Measurements from ENCODE around the gene RABEP2.
"Not testable (repeated sequence)": the region's sequence is repeated elsewhere in the genome, so short reads cannot be mapped to it uniquely, and the experiment has no call there.

RABEP2 gene

DNA sequence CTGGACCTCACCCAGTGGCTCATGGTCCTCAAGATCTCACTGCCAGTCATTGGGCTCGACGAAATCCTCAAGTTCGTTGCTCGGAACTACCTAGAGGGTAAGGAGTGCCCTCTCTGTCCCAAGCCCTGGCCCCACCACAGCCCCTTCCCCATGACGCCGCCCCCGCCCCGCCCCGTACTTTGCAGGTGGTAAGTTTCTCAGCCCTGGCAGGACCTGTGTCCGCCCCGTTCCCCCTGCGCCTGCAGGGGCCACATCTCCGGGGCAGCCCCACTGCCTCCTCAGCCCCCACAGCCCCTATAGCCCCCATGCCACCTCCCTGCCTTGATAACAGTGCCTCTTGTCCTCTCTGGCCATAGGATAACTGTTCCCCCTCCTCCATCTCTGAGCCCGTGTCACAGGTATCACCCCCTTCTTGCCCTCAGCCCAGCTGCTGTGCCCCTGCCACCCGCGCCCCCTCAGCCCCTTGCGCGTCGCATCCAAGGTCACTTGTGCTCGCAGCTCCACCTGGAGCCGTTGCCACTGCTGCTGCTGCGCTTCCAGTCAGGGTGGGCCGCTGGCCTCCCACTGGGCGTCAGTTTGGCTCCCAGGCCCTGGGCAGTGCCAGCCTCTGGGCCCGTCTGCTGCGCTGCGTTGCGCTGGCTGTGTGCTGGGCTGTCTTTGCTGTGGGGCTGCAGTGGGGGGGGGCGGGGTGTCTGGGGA, 21.5 kb downstream of the RABEP2 start:
- ATAC-seq (ENCODE audit: low read depth) = no peak
- DNase-seq (ENCODE audit: low spot score in 2 of 2) = no peak
- H3K27ac Mint-ChIP-seq = no peak overlapping the region

DNA sequence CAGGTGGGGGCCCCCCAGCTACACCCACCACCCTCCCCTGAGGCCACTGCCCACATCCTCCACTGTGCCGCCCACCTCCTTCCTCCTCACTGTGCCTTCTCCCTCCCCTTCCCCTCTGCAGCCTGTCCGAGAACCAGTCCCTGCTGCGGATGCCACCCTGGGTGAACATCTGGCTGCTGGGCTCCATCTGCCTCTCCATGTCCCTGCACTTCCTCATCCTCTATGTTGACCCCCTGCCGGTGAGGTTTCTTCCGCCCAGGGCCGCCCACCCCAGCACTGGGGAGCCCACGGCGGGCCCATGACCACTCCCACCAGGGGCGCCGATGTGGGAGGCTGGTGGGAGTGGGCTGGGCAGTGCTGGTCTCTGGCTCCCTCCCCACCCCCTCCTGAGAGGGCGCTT, 22.1 kb downstream of the RABEP2 start:
- H3K4me1 Mint-ChIP-seq = peaks cover 20% of the 10 kb centered on the region
- H3K27me3 Mint-ChIP-seq = no peaks in the 10 kb centered on the region
- ATAC-seq (ENCODE audit: low read depth) (peak; percentile 53), DNase-seq (ENCODE audit: low spot score in 2 of 2) (no peak)
- H3K9me3 Mint-ChIP-seq = no peaks in the 10 kb centered on the region
- H3K27ac Mint-ChIP-seq = peak overlapping the region; percentile 24
- H3K36me3 Mint-ChIP-seq = peaks cover 8% of the 10 kb centered on the region
- H3K4me3 Mint-ChIP-seq = peak overlapping the region; percentile 17

More for the DNA sequence above, 21.5 kb downstream of the RABEP2 start:
- Mint-ChIP-seq H3K9me3 (no peaks in the 10 kb centered on the region), H3K36me3 (peaks cover 5% of the 10 kb centered on the region), H3K4me3 (no peak overlapping the region), H3K27me3 (no peaks in the 10 kb centered on the region), H3K4me1 (peaks cover 20% of the 10 kb centered on the region)

DNA sequence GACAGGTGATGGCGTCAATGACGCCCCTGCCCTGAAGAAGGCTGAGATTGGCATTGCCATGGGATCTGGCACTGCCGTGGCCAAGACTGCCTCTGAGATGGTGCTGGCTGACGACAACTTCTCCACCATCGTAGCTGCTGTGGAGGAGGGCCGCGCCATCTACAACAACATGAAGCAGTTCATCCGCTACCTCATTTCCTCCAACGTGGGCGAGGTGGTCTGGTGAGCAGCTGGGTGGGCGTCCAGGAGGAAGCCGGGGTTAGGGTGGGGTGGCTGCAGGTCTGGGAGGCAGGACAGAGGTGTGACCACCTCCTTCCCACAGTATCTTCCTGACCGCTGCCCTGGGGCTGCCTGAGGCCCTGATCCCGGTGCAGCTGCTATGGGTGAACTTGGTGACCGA, 23.2 kb downstream of the RABEP2 start:
- H3K9me3 Mint-ChIP-seq = no peaks in the 10 kb centered on the region

DNA sequence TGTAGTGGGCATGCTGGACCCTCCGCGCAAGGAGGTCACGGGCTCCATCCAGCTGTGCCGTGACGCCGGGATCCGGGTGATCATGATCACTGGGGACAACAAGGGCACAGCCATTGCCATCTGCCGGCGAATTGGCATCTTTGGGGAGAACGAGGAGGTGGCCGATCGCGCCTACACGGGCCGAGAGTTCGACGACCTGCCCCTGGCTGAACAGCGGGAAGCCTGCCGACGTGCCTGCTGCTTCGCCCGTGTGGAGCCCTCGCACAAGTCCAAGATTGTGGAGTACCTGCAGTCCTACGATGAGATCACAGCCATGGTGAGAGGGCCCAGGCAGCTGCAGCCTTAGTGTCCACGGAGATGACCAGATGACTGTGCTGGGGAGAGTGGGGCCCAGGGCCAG, 24.4 kb downstream of the RABEP2 start:
- no peaks in the 10 kb centered on the region for H3K27me3 Mint-ChIP-seq
- H3K4me1 Mint-ChIP-seq = peaks cover 22% of the 10 kb centered on the region
- no peaks in the 10 kb centered on the region for H3K9me3 Mint-ChIP-seq
- H3K27ac Mint-ChIP-seq = no peak overlapping the region
- no peak for ATAC-seq (ENCODE audit: low read depth)
- peaks cover 8% of the 10 kb centered on the region for H3K36me3 Mint-ChIP-seq
- H3K4me3 Mint-ChIP-seq = no peak overlapping the region
- no peak for DNase-seq (ENCODE audit: low spot score in 2 of 2)

More for the DNA sequence above, 23.2 kb downstream of the RABEP2 start:
- H3K27me3 Mint-ChIP-seq = no peaks in the 10 kb centered on the region
- peaks cover 8% of the 10 kb centered on the region for H3K36me3 Mint-ChIP-seq
- no peak overlapping the region for H3K27ac Mint-ChIP-seq
- no peak overlapping the region for H3K4me3 Mint-ChIP-seq
- peaks cover 20% of the 10 kb centered on the region for H3K4me1 Mint-ChIP-seq
- DNase-seq (ENCODE audit: low spot score in 2 of 2) = no peak
- ATAC-seq (ENCODE audit: low read depth) = no peak

DNA sequence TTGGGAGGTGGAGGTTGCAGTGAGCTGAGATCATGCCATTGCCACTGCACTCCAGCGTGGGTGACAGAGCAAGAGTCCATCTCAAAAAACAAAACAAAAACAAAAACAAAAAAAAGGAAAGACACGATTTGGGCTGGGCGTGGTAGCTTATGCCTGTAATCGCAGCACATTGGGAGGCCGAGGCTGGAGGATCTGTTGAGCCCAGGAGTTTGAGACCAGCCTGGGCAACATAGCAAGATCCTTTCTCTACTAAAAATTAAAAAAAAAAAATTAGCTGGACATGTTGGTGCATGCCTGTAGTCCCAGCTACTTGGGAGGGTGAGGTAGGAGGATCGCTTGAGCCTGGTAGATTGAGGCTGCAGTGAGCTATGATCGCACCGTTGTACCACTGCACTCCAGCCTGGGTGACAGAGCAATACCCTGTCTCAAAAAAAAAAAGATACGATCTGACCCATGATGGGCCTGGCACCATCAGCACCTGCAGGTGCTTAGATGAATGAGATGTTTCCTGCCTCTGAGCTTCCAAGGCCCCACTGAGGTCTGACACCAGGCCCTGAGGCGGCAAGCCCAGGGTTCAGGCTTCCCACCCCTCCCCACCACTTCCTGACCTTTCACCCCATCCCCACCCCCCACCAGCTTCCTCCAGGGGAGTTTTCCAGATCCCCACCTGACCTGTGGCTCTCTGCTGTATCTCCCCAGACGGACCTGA, 25.0 kb downstream of the RABEP2 start:
- Mint-ChIP-seq H3K27ac (no peak overlapping the region), H3K4me1 (peaks cover 22% of the 10 kb centered on the region), H3K9me3 (no peaks in the 10 kb centered on the region), H3K4me3 (no peak overlapping the region), H3K27me3 (no peaks in the 10 kb centered on the region), H3K36me3 (peaks cover 8% of the 10 kb centered on the region)
- DNase-seq (ENCODE audit: low spot score in 2 of 2) (no peak), ATAC-seq (ENCODE audit: low read depth) (no peak)

DNA sequence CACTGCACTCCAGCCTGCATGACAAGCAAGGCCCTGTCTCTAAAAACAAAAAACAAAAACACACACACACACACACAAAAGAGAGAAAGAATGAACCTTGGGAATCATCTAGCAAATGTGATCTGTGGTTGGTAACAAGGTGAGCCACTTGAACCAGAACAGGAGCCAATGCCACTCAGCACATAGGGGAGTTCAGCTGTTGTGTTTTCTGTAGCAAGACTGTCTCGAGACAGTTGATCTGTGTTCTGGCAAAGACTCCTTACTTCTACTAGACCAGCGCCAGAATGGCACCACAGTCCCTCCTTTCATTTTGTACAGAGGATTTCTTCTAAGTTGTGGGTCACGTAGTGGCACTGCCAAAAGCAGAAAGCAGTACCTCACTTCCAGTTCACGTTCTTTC, 26.1 kb downstream of the RABEP2 start:
- H3K36me3 Mint-ChIP-seq = peaks cover 4% of the 10 kb centered on the region
- DNase-seq (ENCODE audit: low spot score in 2 of 2) (no peak), ATAC-seq (ENCODE audit: low read depth) (no peak)
- no peaks in the 10 kb centered on the region for H3K9me3 Mint-ChIP-seq
- H3K27me3 Mint-ChIP-seq = no peaks in the 10 kb centered on the region
- peaks cover 18% of the 10 kb centered on the region for H3K4me1 Mint-ChIP-seq
- no peak overlapping the region for H3K4me3 Mint-ChIP-seq
- no peak overlapping the region for H3K27ac Mint-ChIP-seq

DNA sequence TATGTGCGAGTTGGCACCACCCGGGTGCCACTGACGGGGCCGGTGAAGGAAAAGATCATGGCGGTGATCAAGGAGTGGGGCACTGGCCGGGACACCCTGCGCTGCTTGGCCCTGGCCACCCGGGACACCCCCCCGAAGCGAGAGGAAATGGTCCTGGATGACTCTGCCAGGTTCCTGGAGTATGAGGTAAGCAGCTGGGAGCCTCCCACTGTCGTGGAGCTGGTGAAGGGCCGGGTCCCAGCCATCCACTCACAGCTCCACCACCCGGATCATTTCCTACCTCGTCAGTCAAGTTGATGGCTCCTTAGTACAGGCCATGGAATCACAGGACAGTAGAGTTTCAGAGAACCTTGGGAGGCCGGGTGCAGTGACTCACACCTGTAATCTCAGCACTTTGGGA, 26.8 kb downstream of the RABEP2 start:
- no peak for ATAC-seq (ENCODE audit: low read depth)
- Mint-ChIP-seq H3K36me3 (peaks cover 4% of the 10 kb centered on the region), H3K4me3 (no peak overlapping the region), H3K4me1 (peaks cover 14% of the 10 kb centered on the region), H3K27me3 (no peaks in the 10 kb centered on the region), H3K27ac (no peak overlapping the region), H3K9me3 (no peaks in the 10 kb centered on the region)
- DNase-seq (ENCODE audit: low spot score in 2 of 2) = no peak

DNA sequence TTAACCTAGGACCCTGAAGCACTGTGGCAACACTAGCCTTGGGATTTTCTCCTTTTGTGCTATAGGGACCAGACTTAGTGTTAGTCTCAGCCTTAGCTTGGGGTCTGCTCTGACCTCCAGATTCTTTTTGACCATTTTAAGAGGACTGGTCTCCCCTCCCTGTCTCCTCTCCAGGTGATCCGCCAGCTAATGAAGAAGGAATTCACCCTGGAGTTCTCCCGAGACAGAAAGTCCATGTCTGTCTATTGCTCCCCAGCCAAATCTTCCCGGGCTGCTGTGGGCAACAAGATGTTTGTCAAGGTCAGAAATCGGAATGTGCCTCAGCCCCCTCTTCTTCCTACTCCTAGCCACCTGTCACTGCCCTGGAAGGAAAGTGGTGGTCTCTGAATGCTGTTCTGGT, 27.2 kb downstream of the RABEP2 start:
- Mint-ChIP-seq H3K4me1 (peaks cover 9% of the 10 kb centered on the region), H3K27me3 (no peaks in the 10 kb centered on the region), H3K27ac (no peak overlapping the region), H3K4me3 (no peak overlapping the region), H3K36me3 (peaks cover 4% of the 10 kb centered on the region), H3K9me3 (no peaks in the 10 kb centered on the region)
- ATAC-seq (ENCODE audit: low read depth) (no peak), DNase-seq (ENCODE audit: low spot score in 2 of 2) (no peak)

DNA sequence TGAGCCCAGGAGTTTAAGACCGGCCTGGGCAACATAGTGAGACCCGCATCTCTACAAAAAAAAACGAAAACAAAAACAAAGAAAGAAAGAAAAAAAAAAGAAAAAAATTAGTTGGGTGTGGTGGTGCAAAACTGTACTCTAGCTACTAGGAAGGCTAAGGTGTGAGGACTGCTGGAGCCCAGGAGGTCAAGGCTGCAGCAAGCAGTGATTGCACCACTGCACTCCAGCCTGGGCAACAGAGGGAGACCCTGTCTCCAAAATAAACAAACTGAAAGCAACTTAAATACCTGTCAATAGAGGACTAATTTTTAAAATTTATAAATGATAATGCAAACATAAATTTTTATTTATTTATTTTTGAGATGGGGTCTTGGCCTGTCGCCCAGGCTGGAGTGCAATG, 29.4 kb downstream of the RABEP2 start:
- no peak for ATAC-seq (ENCODE audit: low read depth)
- H3K4me3 Mint-ChIP-seq = no peak overlapping the region
- H3K36me3 Mint-ChIP-seq = peaks cover 3% of the 10 kb centered on the region
- no peak overlapping the region for H3K27ac Mint-ChIP-seq
- no peak for DNase-seq (ENCODE audit: low spot score in 2 of 2)
- H3K9me3 Mint-ChIP-seq = no peaks in the 10 kb centered on the region
- H3K4me1 Mint-ChIP-seq = peaks cover 2% of the 10 kb centered on the region
- H3K27me3 Mint-ChIP-seq = no peaks in the 10 kb centered on the region

DNA sequence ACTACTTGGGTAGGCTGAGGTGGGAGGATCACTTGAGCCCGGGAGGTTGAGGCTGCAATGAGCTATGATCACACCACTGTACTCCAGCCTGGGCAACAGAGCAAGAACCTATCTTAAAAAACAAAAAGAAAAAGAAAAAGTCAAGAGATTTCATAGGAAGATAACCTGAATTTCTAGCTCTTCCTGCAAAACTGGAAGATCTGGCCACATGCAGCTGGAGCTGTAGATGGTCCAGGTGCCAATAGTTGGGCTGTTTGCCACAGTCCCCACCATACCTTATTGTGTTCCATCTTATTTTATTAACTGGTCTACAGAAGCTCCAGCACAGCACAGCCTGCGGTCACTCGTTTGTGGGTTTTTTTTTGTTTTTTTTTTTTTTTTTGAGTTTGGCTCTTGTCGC, 31.7 kb downstream of the RABEP2 start:
- peaks cover 2% of the 10 kb centered on the region for H3K4me1 Mint-ChIP-seq
- H3K27me3 Mint-ChIP-seq = no peaks in the 10 kb centered on the region
- no peak overlapping the region for H3K4me3 Mint-ChIP-seq
- H3K9me3 Mint-ChIP-seq = no peaks in the 10 kb centered on the region
- no peak for DNase-seq (ENCODE audit: low spot score in 2 of 2)
- peaks cover 3% of the 10 kb centered on the region for H3K36me3 Mint-ChIP-seq
- no peak overlapping the region for H3K27ac Mint-ChIP-seq
- no peak for ATAC-seq (ENCODE audit: low read depth)

DNA sequence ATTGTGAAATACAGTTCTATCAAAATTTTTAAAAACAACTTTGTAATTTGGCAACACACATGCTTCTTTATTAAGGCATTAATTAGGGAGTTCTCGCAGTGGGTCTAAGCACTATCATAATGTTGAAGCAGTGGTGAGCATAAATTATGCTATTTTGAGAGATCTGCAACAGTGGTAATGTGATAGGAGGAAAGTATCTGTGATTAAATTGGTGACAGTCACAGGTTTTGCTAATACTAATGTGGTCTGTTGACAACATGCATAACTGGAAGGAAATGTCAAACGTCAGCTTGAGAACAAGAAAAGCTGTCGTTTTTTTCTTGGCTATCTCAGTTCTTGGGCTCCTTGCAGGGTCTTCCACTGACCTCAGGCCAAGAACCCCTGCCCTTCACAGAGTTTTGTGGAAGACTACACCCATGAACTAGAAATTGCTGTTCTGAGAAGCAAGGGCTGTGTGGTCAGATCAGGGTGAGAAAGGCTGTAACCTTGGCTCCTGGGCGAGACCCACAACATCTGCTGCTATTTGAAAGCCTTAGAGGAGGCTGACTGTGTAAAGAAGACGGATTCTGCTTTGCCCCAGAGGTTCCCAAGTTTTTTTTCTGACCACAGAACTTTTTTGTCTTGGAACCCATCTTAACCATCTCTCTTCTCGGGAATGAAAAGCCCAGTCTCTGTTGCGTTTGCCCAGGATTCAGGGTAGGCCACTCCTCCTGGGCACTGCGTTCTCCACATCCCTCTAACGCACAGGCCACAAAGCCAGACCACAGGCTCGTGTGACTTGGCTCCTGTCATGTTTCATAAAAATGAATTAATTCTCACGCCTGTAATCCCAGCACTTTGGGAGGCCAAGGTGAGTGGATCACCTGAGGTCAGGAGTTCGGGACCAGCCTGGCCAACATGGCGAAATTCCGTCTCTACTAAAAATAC, 32.8 kb downstream of the RABEP2 start:
- no peaks in the 10 kb centered on the region for H3K36me3 Mint-ChIP-seq
- H3K27me3 Mint-ChIP-seq = no peaks in the 10 kb centered on the region
- ATAC-seq (ENCODE audit: low read depth) (no peak), DNase-seq (ENCODE audit: low spot score in 2 of 2) (no peak)
- H3K4me1 Mint-ChIP-seq = peaks cover 2% of the 10 kb centered on the region
- H3K9me3 Mint-ChIP-seq = no peaks in the 10 kb centered on the region
- H3K27ac Mint-ChIP-seq = no peak overlapping the region
- H3K4me3 Mint-ChIP-seq = no peak overlapping the region

DNA sequence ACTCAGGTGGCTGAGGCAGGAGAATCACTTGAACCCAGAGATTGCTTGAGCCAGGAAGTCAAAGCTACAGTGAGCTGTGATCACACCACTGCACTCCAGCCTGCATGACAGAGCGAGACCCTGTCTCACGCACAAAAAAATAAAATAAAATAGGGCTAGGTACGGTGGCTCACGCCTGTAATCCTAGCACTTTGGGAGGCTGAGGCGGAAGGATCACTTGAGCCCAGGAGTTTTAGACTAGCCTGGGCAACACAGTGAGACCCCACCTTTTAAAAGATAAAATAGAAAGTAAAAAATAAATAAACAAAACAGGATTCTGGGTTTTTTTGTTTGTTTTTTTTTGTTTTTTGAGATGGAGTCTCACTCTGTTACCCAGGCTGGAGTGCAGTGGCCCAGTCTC, 34.7 kb downstream of the RABEP2 start:
- not testable (repeated sequence) for H3K4me1 Mint-ChIP-seq; H3K9me3 Mint-ChIP-seq; H3K27me3 Mint-ChIP-seq; DNase-seq (ENCODE audit: low spot score in 2 of 2); H3K27ac Mint-ChIP-seq; ATAC-seq (ENCODE audit: low read depth); H3K36me3 Mint-ChIP-seq; H3K4me3 Mint-ChIP-seq

DNA sequence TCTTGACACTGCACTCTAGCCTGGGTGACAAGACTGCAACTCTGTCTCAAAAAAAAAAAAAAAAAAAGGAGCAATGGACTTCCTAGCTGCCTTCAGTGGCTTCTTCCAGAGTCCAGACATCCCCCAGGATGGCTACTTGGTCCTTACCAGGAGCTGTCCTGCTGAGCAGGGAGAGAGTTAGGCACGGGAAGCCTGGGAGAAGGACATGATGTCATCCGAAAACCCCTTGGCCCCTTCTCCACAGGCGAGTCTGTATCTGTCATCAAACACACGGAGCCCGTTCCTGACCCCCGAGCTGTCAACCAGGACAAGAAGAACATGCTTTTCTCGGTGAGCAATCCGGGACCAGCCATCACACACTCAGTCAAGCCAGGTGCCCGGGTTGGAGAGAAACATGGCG, 38.1 kb downstream of the RABEP2 start:
- Mint-ChIP-seq H3K27ac (no peak overlapping the region), H3K9me3 (no peaks in the 10 kb centered on the region), H3K4me3 (no peak overlapping the region), H3K27me3 (peaks cover 9% of the 10 kb centered on the region), H3K36me3 (no peaks in the 10 kb centered on the region), H3K4me1 (peaks cover 4% of the 10 kb centered on the region)
- DNase-seq (ENCODE audit: low spot score in 2 of 2) (no peak), ATAC-seq (ENCODE audit: low read depth) (no peak)

DNA sequence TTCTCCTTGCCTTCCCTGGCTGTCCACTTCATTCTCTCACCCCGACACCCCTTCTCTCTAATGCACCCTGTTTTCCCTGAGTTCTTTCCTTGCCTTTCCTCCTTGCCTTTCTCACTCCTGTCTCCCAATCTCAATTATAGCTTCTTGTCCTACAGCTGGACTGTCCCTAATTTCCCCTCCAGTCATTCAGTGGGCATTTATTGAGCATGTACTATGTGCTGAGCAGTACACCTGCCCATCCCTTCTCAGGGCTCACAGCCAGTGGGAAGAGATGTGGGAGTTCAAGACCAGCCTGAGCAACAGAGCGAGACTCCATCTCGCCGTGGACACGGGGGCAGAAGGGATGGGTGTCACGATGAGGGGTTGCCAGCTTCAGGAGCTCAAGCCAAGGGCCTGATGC, 41.0 kb downstream of the RABEP2 start:
- peaks cover 17% of the 10 kb centered on the region for H3K4me1 Mint-ChIP-seq
- no peak overlapping the region for H3K27ac Mint-ChIP-seq
- H3K4me3 Mint-ChIP-seq = peak overlapping the region; percentile 2
- ATAC-seq (ENCODE audit: low read depth) = no peak
- peaks cover 15% of the 10 kb centered on the region for H3K27me3 Mint-ChIP-seq
- no peak for DNase-seq (ENCODE audit: low spot score in 2 of 2)
- H3K9me3 Mint-ChIP-seq = no peaks in the 10 kb centered on the region
- H3K36me3 Mint-ChIP-seq = no peaks in the 10 kb centered on the region

Measured in memory B cell (primary cell).